ENCODE measurements around the gene COL23A1.
"Not testable (repeated sequence)": the region's sequence is repeated elsewhere in the genome, so short reads cannot be mapped to it uniquely, and the experiment has no call there.

Gene COL23A1

DNA sequence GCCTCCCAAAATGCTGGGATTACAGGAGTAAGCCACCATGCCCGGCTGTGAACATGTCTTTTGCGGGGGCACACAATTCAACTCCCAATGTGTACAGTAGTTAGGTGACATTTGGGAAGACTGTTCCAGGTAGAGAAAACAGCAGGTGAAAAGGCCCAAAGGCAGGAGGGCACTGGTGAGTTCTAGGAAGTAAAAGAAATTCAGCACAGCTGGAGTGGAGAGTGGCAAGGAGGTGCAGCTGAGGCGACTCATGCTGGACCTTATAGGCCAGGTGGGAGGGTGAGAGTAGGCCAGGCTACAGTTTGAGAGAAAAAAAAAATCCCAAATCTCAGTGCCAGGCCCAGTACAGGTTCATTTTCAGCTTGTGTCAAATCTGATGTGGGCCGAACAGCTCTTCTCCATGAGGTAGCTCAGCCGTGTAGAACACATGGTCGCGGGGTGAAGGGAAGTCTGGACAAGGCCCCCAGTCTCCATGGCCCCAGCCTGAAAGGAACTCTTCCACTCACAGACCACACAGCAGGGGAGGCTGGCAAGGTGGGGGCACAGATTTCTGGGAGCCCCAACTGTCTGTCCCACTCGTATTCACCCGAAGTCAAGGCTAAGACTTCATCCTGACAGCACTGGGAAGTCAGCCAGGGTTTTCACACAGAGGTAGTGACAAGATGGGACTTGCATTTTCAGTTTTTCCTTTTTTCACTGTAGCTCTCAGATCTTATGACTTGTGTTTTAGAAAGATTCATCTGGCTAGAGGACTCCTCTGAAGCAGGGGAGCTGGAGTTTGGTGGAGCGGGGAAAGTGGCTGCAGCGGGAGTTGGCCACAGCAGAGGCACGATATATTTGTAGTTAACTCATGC, 390.4 kb downstream of the COL23A1 start:
- no peak for DNase-seq

GRCh38 chr5:178198706-178199105, 391.5 kb downstream of the COL23A1 start:
- no peak for DNase-seq

GRCh38 chr5:178198151-178198550, 392.0 kb downstream of the COL23A1 start:
- not testable (repeated sequence) for DNase-seq

GRCh38 chr5:178196986-178197385, 393.2 kb downstream of the COL23A1 start:
- DNase-seq: no peak

DNA sequence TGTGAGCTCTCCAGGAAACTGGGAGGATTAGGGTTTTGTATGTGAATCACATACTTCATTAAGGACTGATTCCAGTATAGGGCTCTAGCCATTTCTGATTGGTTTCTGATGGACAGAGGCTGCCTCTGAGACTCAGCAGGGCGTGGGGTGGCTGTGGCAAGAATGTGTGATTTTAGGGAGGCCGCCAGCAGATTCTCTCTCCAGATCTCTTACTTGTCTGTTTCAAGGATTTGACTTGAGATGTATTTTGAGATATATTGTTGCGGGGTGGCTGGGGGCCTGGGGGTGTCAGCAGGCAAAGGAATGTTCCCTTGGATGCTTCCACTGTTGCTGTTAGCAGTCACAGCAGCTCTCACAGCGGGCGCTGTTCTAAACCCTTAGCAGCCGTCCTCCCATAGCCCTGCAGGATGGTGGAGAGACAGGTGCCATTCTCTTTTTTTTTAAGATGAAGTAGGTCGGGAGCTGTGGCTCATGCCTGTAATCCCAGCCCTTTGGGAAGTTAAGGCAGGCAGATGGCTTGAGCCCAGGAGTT, 393.8 kb downstream of the COL23A1 start:
- no peak for DNase-seq

DNA sequence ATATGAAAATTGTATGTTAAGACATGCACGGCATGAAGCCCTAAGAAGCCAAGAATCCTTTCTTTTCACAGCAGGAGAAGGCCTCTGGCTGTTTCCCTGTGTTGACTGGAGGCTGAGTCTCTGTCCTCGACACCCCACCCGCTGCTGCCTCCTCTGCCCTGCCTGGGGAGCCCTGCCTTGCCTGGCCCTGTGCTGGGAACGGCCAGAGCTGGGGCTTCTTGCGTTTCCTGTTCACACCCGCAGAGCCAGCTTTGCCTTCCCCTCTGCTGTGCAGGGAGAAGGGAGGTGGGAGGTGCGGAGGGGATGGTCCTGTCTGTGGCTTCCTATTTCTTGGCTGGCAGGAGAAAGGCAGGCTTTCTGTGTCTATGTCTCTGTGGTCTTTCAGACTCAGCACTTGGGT, 396.2 kb downstream of the COL23A1 start:
- DNase-seq: no peak

GRCh38 chr5:178193251-178193809, 396.9 kb downstream of the COL23A1 start:
- no peak for DNase-seq

DNA sequence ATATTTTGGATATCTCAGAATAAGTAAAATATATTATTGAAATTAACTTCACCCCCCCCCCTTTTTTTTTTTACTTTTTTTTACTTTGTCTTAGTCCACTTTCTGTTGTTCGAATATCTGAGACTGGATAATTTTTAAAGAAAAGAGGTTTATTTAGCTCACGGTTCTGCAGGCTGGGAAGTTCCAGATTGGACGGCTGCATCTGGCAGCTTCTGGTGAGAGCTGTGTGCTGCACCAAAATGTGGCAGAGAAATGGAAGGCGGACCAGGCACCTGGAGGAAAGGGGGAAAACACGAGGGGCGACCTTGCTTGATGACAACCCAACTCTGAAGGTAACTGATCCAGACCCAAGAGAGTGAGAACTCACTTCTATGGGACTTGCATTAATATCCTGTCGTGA, 397.4 kb downstream of the COL23A1 start:
- DNase-seq: no peak

GRCh38 chr5:178192244-178192643, 397.9 kb downstream of the COL23A1 start:
- DNase-seq: no peak

DNA sequence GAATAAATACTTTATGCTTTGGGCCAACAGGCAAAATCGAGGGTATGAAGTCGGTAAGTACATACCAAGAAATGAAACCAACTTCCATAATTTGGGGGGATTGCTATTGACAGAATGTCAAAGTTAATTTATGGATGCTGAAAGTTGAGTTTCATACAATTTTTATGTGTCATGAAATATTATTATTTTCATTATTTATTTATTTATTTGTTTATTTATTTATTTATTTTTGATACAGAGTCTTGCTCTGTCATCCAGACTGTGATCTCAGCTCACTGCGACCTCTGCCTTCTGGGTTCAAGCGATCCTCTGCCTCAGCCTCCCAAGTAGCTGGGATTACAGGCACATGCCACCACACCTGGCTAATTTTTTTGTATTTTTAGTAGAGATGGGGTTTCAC, 398.5 kb downstream of the COL23A1 start:
- no peak for DNase-seq

DNA sequence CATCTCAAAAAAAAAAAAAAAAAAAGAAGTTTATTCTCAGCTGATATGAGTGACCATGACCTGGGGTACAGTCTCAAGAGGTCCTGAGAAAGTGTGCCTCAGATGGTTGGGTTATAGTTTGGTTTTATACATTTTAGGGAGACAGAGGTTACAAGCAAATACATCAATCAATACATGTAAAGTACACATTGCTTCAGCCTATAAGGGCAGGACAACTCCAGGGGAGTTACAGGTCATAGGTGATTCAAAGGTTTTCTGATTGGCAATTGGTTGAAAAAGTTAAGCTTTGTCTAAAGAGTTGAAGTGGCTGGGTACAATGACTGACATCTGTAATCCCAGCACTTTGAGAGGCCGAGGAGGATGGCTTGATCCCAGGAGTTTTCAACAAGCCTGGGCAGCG, 400.8 kb downstream of the COL23A1 start:
- DNase-seq: no peak
